ENCODE measurements around the gene AGBL5. TPM values are rescaled to one million over a fixed set of nuclear protein-coding genes. Genes with fewer than 3 reads are reported as not detected.

The AGBL5 gene
- total and polyA plus RNA-seq, 2 donors (not counting 1 experiment from before 2014, with no cell fraction given): 19.8 to 20.9 TPM

DNA sequence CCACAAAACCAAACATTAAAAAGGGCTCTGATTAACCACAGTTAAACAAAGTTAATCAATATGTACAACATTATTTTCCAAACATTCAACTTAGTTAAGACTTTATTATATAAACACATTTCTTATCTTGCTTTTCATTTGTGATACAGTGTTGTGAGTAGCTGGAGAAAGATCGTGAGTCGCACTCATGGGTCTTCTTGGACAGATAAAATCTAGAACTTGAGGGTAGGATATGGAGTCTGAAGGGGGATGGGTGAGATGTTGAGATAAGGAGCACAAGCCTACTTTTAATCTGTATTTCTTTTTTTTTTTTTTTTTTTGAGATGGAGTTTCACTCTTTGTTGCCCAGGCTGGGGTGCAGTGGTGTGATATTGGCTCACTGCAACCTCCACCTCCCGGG is 41.3 kb upstream of the AGBL5 start:
- no peaks in the 10 kb centered on the region for H3K27me3 ChIP-seq (ENCODE audit: control insufficient read depth, insufficient read depth, low read length)
- TF ChIP-seq, protein P1, sequence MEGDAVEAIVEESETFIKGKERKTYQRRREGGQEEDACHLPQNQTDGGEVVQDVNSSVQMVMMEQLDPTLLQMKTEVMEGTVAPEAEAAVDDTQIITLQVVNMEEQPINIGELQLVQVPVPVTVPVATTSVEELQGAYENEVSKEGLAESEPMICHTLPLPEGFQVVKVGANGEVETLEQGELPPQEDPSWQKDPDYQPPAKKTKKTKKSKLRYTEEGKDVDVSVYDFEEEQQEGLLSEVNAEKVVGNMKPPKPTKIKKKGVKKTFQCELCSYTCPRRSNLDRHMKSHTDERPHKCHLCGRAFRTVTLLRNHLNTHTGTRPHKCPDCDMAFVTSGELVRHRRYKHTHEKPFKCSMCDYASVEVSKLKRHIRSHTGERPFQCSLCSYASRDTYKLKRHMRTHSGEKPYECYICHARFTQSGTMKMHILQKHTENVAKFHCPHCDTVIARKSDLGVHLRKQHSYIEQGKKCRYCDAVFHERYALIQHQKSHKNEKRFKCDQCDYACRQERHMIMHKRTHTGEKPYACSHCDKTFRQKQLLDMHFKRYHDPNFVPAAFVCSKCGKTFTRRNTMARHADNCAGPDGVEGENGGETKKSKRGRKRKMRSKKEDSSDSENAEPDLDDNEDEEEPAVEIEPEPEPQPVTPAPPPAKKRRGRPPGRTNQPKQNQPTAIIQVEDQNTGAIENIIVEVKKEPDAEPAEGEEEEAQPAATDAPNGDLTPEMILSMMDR (conservative IDR thresholded peaks at IDR 0.05 in 1 of 2, IDR thresholded peaks at IDR 0.05 in 1 of 2; ENCODE audit: low read depth in 1 of 2, low read length in 2 of 2): no peak
- TF ChIP-seq EZH2 (IDR thresholded peaks at IDR 0.05; ENCODE audit: low read length, missing control alignments): no peak
- no peak overlapping the region for H3K4me2 ChIP-seq (ENCODE audit: extremely low read depth, insufficient read depth, low read length)
- H3K36me3 ChIP-seq (ENCODE audit: control insufficient read depth, insufficient read depth, low read length): no peaks in the 10 kb centered on the region
- no peak overlapping the region for H3K4me3 ChIP-seq (replicated peaks in 1 of 4; ENCODE audit: control extremely low read depth in 1 of 4, insufficient read depth in 1 of 4, low read depth in 3 of 4, low read length in 4 of 4)
- H3K79me2 ChIP-seq (ENCODE audit: control insufficient read depth, insufficient read depth, low read length): no peaks in the 10 kb centered on the region
- H3K9ac ChIP-seq (ENCODE audit: insufficient read depth, low read length): no peak overlapping the region
- H3K9me3 ChIP-seq (ENCODE audit: control insufficient read depth, insufficient read depth, low read depth, low read length): no peaks in the 10 kb centered on the region
- no peak for DNase-seq (ENCODE audit: low read depth in 2 of 2)
- H2AFZ ChIP-seq (ENCODE audit: low read length): no peak overlapping the region
- no peak overlapping the region for H3K27ac ChIP-seq (ENCODE audit: insufficient read depth, low read length)
- peaks cover 1% of the 10 kb centered on the region for H4K20me1 ChIP-seq (ENCODE audit: control insufficient read depth, extremely low read depth, insufficient read depth, low read length)
- H3K4me1 ChIP-seq (ENCODE audit: control insufficient read depth, extremely low read depth, insufficient read depth, low read length): peaks cover 6% of the 10 kb centered on the region

DNA sequence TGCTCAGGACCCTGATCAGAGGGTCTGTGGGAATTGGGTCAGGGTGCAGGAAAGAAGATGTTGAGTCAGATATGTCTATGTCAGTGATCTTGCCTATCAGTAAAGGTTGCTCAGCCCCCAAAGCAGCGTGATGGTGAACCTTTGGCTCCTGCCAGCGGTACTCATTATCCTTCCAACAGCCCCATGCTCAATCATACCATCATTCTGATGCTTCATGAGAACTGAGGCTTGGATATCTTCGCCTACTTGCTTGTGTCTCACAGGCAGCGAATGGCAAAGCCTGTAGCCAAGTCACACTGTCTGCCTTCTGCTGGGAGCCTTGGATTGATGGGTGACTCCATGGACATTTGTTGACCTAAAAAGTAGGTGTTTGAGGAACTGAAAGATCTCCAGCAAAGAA is 37.7 kb upstream of the AGBL5 start:
- Histone ChIP-seq H3K4me2 (ENCODE audit: extremely low read depth, insufficient read depth, low read length) (no peak overlapping the region), H3K79me2 (ENCODE audit: control insufficient read depth, insufficient read depth, low read length) (no peaks in the 10 kb centered on the region), H2AFZ (ENCODE audit: low read length) (no peak overlapping the region), H3K9me3 (ENCODE audit: control insufficient read depth, insufficient read depth, low read depth, low read length) (no peaks in the 10 kb centered on the region), H3K4me3 (replicated peaks in 1 of 4; ENCODE audit: control extremely low read depth in 1 of 4, insufficient read depth in 1 of 4, low read depth in 3 of 4, low read length in 4 of 4) (no peak overlapping the region), H3K27ac (ENCODE audit: insufficient read depth, low read length) (no peak overlapping the region), H4K20me1 (ENCODE audit: control insufficient read depth, extremely low read depth, insufficient read depth, low read length) (peaks cover 1% of the 10 kb centered on the region), H3K9ac (ENCODE audit: insufficient read depth, low read length) (no peak overlapping the region), H3K4me1 (ENCODE audit: control insufficient read depth, extremely low read depth, insufficient read depth, low read length) (peaks cover 13% of the 10 kb centered on the region), H3K27me3 (ENCODE audit: control insufficient read depth, insufficient read depth, low read length) (no peaks in the 10 kb centered on the region), H3K36me3 (ENCODE audit: control insufficient read depth, insufficient read depth, low read length) (no peaks in the 10 kb centered on the region)
- TF ChIP-seq, protein P1 (conservative IDR thresholded peaks at IDR 0.05 in 1 of 2, IDR thresholded peaks at IDR 0.05 in 1 of 2; ENCODE audit: low read depth in 1 of 2, low read length in 2 of 2): no peak
- TF ChIP-seq EZH2 (IDR thresholded peaks at IDR 0.05; ENCODE audit: low read length, missing control alignments): no peak
- no peak for DNase-seq (ENCODE audit: low read depth in 2 of 2)

DNA sequence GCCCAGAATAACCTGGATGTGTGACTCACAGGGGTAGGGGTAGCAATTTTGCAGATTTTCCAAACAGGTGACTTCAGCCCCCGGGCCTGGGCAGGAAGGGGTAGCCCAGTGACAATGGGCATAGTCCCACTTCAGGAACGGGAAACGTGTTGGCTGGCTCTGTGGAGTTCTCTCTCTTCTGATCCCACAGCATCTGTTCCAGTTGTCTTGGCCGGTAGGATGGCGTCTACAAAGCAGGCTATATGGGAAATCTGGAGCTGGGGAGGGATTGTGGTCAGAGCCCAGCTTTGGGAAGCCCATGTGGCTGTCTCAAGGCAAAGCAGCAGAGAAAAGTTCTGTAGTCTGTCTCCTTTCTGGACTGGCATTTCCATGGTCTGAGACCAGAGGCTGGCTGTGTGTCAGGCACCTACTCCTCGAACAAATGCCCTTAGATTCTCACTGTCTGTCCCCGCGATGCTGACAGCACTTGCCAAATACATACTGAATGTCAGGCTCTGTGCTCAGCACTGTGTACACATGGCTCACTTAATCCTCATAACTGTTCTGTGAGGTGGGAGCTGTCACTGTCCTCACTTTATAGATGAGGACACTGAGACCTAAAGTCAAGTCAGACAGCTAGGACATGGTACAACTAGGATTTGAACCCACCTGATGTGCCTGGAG is 36.6 kb upstream of the AGBL5 start:
- Histone ChIP-seq H3K27ac (ENCODE audit: insufficient read depth, low read length) (no peak overlapping the region), H3K79me2 (ENCODE audit: control insufficient read depth, insufficient read depth, low read length) (no peaks in the 10 kb centered on the region), H3K36me3 (ENCODE audit: control insufficient read depth, insufficient read depth, low read length) (no peaks in the 10 kb centered on the region), H3K9me3 (ENCODE audit: control insufficient read depth, insufficient read depth, low read depth, low read length) (no peaks in the 10 kb centered on the region), H3K27me3 (ENCODE audit: control insufficient read depth, insufficient read depth, low read length) (no peaks in the 10 kb centered on the region), H3K9ac (ENCODE audit: insufficient read depth, low read length) (no peak overlapping the region), H3K4me3 (replicated peaks in 1 of 4; ENCODE audit: control extremely low read depth in 1 of 4, insufficient read depth in 1 of 4, low read depth in 3 of 4, low read length in 4 of 4) (no peak overlapping the region), H4K20me1 (ENCODE audit: control insufficient read depth, extremely low read depth, insufficient read depth, low read length) (peaks cover 1% of the 10 kb centered on the region), H2AFZ (ENCODE audit: low read length) (no peak overlapping the region), H3K4me2 (ENCODE audit: extremely low read depth, insufficient read depth, low read length) (no peak overlapping the region), H3K4me1 (ENCODE audit: control insufficient read depth, extremely low read depth, insufficient read depth, low read length) (peaks cover 13% of the 10 kb centered on the region)
- no peak for DNase-seq (ENCODE audit: low read depth in 2 of 2)
- TF ChIP-seq EZH2 (IDR thresholded peaks at IDR 0.05; ENCODE audit: low read length, missing control alignments): no peak
- TF ChIP-seq, protein P1 (conservative IDR thresholded peaks at IDR 0.05 in 1 of 2, IDR thresholded peaks at IDR 0.05 in 1 of 2; ENCODE audit: low read depth in 1 of 2, low read length in 2 of 2): no peak

Measured in fibroblast of lung (primary cell).